ENCODE data around the gene RPH3AL. TPM values are rescaled to one million over a fixed set of nuclear protein-coding genes. Genes with fewer than 3 reads are reported as not detected.
"Not testable (repeated sequence)": the region's sequence is repeated elsewhere in the genome, so short reads cannot be mapped to it uniquely, and the experiment has no call there.

Gene RPH3AL
- total and polyA plus RNA-seq, 2 of the 8 experiments (the other 6 are each of a cell fraction or from before 2014, with no cell fraction given): 5.6 to 5.8 TPM

DNA sequence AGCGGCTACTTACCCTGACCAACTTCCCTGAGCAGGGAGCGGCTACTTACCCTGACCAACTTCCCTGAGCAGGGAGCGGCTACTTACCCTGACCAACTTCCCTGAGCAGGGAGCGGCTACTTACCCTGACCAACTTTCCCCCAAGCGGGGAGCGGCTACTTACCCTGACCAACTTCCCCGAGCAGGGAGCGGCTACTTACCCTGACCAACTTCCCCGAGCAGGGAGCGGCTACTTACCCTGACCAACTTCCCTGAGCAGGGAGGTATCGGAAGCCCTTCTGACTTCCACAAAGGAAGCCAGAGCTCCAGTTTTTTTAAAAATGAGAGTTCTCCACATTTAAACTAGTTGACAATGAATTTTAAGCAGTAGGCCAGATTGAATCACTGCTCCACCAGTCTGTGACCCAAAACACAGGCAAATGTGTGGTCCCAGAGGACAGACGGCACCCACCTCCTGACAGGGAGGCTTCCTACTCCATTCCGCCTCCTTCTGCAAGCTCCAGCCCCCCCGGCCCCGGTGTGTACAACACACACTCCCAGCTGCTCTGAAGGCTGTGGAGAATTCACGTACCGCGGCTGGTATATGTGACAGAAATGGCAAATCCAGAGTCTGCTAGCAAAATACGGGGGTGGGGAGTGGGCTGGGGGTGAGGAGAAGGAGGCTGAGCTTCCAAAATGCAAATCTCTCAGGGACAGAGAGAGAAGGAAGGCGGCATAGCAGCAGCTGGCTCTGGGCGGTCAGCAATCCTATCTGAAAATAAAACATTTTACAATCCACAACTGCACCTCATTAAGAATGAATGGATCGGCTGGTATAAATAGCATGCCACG, 118.2 kb downstream of the RPH3AL start:
- H3K9ac ChIP-seq (replicated peaks in 1 of 4; ENCODE audit: extremely low read depth in 1 of 4, low read depth in 3 of 4, low read length in 3 of 4); H3K4me3 ChIP-seq (ENCODE audit: extremely low read depth in 1 of 4, insufficient read depth in 2 of 4, low read depth in 3 of 4, low read length in 4 of 4); FAIRE-seq; H2AK5ac ChIP-seq (ENCODE audit: low read depth, low read length); H4K20me1 ChIP-seq (replicated peaks in 1 of 2; ENCODE audit: control insufficient read depth in 1 of 2, insufficient read depth in 2 of 2, low read length in 2 of 2); H3K23me2 ChIP-seq (ENCODE audit: low read depth, low read length); H3K9me3 ChIP-seq (ENCODE audit: insufficient read depth in 2 of 2, low read depth in 1 of 2, low read length in 1 of 2); H2BK15ac ChIP-seq (ENCODE audit: low read length); H2BK120ac ChIP-seq (replicated peaks; ENCODE audit: low read depth, low read length); H3K27me3 ChIP-seq (replicated peaks in 1 of 4; ENCODE audit: control insufficient read depth in 3 of 4, extremely low read depth in 1 of 4, insufficient read depth in 3 of 4, low read length in 3 of 4); H2BK12ac ChIP-seq (ENCODE audit: low read depth, low read length); H2AFZ ChIP-seq (ENCODE audit: low read length); H3K23ac ChIP-seq (ENCODE audit: insufficient read length); H3K18ac ChIP-seq (ENCODE audit: extremely low read depth, low read length); H4K5ac ChIP-seq (ENCODE audit: insufficient read length, low read depth, low read length); H3K79me2 ChIP-seq (ENCODE audit: control insufficient read depth in 1 of 2, insufficient read depth in 2 of 2, low read length in 2 of 2); H3K4me2 ChIP-seq (ENCODE audit: insufficient read depth in 1 of 2, low read depth in 2 of 2, low read length in 2 of 2); H3K27ac ChIP-seq (ENCODE audit: low read depth, low read length); H3K14ac ChIP-seq (ENCODE audit: insufficient read length); H3K79me1 ChIP-seq (ENCODE audit: low read depth, low read length); H3K56ac ChIP-seq (replicated peaks; ENCODE audit: insufficient read length, low read depth, low read length); H4K8ac ChIP-seq (ENCODE audit: extremely low read depth, insufficient read depth, low read length); H3K4ac ChIP-seq (replicated peaks; ENCODE audit: insufficient read length, low read depth, low read length); H3K36me3 ChIP-seq (ENCODE audit: control insufficient read depth in 2 of 4, insufficient read depth in 4 of 4, low read length in 3 of 4); H4K91ac ChIP-seq (replicated peaks; ENCODE audit: insufficient read length, low read length); H2BK5ac ChIP-seq (ENCODE audit: low read depth, low read length): not testable (repeated sequence)
- Histone ChIP-seq H2BK20ac (ENCODE audit: low read length) (peak overlapping the region; percentile 32; the same call in 1 of the 2 replicates), H3K4me1 (replicated peaks in 1 of 4; ENCODE audit: control insufficient read depth in 3 of 4, insufficient read depth in 4 of 4, low read length in 3 of 4) (peaks cover 0 to 26% (median 11%) of the 10 kb centered on the region in 4 experiments; a peak in 5 of 7 replicates)
- WGBS, 2 experiments (ENCODE audit: extremely low coverage in 1 of 2, insufficient coverage in 1 of 2, insufficient read length in 1 of 2, insufficient replicate concordance in 2 of 2, low coverage in 1 of 2, low lambda C conversion rate in 2 of 2, missing lambda C conversion rate in 1 of 2): 81% methylated on average over 20 of the region's 23 CpGs; no CpG with 5 or more reads in 1 of the 2 experiments
- POLR2A ChIA-PET (ENCODE audit: partially characterized antibody): interaction anchor here (1.3 to 1.6 kb wide), 2 partner anchors 10 to 75 kb away, joined by 3 read pairs; no protein-coding TSS in a partner anchor
- CTCF ChIA-PET (ENCODE audit: partially characterized antibody): interaction anchor here (0.5 to 3.5 kb wide), 4 partner anchors 16 to 645 kb away, joined by 3 to 16 read pairs (median 4); no protein-coding TSS in a partner anchor
- peak in 1 of 2 experiments; percentile 48 for DNase-seq (ENCODE audit: low read depth in 1 of 2, low spot score in 2 of 2)

All from H1 (cell line).